HG02678 (cell line): ENCODE data around the gene POLR1F.
"Not testable (repeated sequence)": the region's sequence is repeated elsewhere in the genome, so short reads cannot be mapped to it uniquely, and the experiment has no call there.

Experiments
- ATAC-seq: cut with Tn5 transposase; IDR thresholded peaks from one replicate; pipeline ENCODE4 v1.9.1; 2021; ENCODE audit warnings: mild to moderate bottlenecking, moderate library complexity; ENCODE audit not compliant: unreplicated experiment

The POLR1F gene

GRCh38 chr7:19708397-19709248 is at the start of gene POLR1F:
TSS of gene POLR1F (minus strand) at chr7:19709037. CDS start at chr7:19709016, 21 bp downstream.
- ATAC-seq = peak; percentile 98

GRCh38 chr7:19754521-19755116 is 45.8 kb upstream of the POLR1F start:
- peak; percentile 59 for ATAC-seq

GRCh38 chr7:19752020-19752419 is 43.2 kb upstream of the POLR1F start:
- ATAC-seq = no peak

GRCh38 chr7:19749658-19750057 is 40.8 kb upstream of the POLR1F start:
- ATAC-seq = no peak

- ATAC-seq = no peak
These were observed 39.0 kb upstream of the POLR1F start for GRCh38 chr7:19747740-19748339.

GRCh38 chr7:19744075-19744474 is 35.2 kb upstream of the POLR1F start:
- no peak for ATAC-seq

- no peak for ATAC-seq
These were observed 19.9 kb upstream of the POLR1F start for GRCh38 chr7:19728716-19729115.

- ATAC-seq = no peak
These were observed 16.9 kb upstream of the POLR1F start for GRCh38 chr7:19725770-19726169.

- ATAC-seq = no peak
These were observed 6.7 kb upstream of the POLR1F start for GRCh38 chr7:19715499-19715898.

- no peak for ATAC-seq
These were observed 4.8 kb upstream of the POLR1F start for GRCh38 chr7:19713676-19714075.

- no peak for ATAC-seq
These were observed 377 bp upstream of the POLR1F start for GRCh38 chr7:19709249-19709578.

- ATAC-seq = no peak
These were observed 1.6 kb downstream of the POLR1F start for GRCh38 chr7:19707240-19707639.

- ATAC-seq = no peak
These were observed 3.2 kb downstream of the POLR1F start for GRCh38 chr7:19705663-19706062.

- no peak for ATAC-seq
These were observed 7.4 kb downstream of the POLR1F start for GRCh38 chr7:19701471-19701870.

- ATAC-seq = no peak
These were observed 7.9 kb downstream of the POLR1F start for GRCh38 chr7:19700936-19701335.

- no peak for ATAC-seq
These were observed 10.5 kb downstream of the POLR1F start for GRCh38 chr7:19698331-19698730.

GRCh38 chr7:19696926-19697325 is 11.9 kb downstream of the POLR1F start:
- ATAC-seq = no peak

- ATAC-seq = no peak
These were observed 16.6 kb downstream of the POLR1F start for GRCh38 chr7:19692111-19692828.

GRCh38 chr7:19690736-19691135 is 18.1 kb downstream of the POLR1F start:
- ATAC-seq = no peak

GRCh38 chr7:19689130-19689529 is 19.7 kb downstream of the POLR1F start:
- ATAC-seq = not testable (repeated sequence)

GRCh38 chr7:19681596-19681995 is 27.2 kb downstream of the POLR1F start:
- no peak for ATAC-seq
